Calu3 (cell line): ENCODE results near the gene TBL1X. TPM values are rescaled to one million over a fixed set of nuclear protein-coding genes. Genes with fewer than 3 reads are reported as not detected.
A peak's percentile ranks its signal among the peaks of the same experiment; 100 is the strongest.

Source experiments
- BruUV-seq: library from RNA; stranded (reverse); fragments of 400-500 nt; replicated peaks from 2 replicates; lab custom pipeline; 2021; lab: Mats Ljungman, UMichigan
- CTCF ChIA-PET: fragments of 300-600 bp; sonication (Branson Sonifier 250); formaldehyde crosslinking; loops from one replicate; lab custom pipeline; 2022; ENCODE audit warnings: antibody characterized with exemption; lab: Charles Lee
- DNase-seq: peaks from one replicate; pipeline ENCODE4 v3.0.0; 2022
- H3K27ac Mint-ChIP-seq: one replicate; pipeline ENCODE4 v1.8.0; 2022; ENCODE audit warnings: mixed read lengths; ENCODE audit not compliant: unreplicated experiment
- H3K27me3 Mint-ChIP-seq: one replicate; pipeline ENCODE4 v1.8.0; 2022; ENCODE audit warnings: mixed read lengths; ENCODE audit not compliant: unreplicated experiment
- H3K36me3 Mint-ChIP-seq: one replicate; pipeline ENCODE4 v1.8.0; 2022; ENCODE audit warnings: mild to moderate bottlenecking, moderate library complexity, mixed read lengths; ENCODE audit not compliant: insufficient read depth, unreplicated experiment
- H3K4me1 Mint-ChIP-seq: one replicate; pipeline ENCODE4 v1.8.0; 2022; ENCODE audit warnings: mild to moderate bottlenecking, low read depth, mixed read lengths; ENCODE audit not compliant: unreplicated experiment
- H3K4me3 Mint-ChIP-seq: one replicate; pipeline ENCODE4 v1.8.0; 2022; ENCODE audit warnings: mild to moderate bottlenecking, low read depth, moderate library complexity, mixed read lengths; ENCODE audit not compliant: unreplicated experiment
- H3K9me3 Mint-ChIP-seq: one replicate; pipeline ENCODE4 v1.8.0; 2022; ENCODE audit warnings: low read depth, mixed read lengths; ENCODE audit not compliant: unreplicated experiment
- CTCF ChIP-seq: fragments of 200-600 bp; IDR thresholded peaks from one replicate; pipeline ENCODE4 v1.8.0; 2022; ENCODE audit warnings: antibody characterized with exemption; ENCODE audit not compliant: unreplicated experiment
- intact Hi-C: fragments of 100-400 bp; cut with micrococcal nuclease; formaldehyde crosslinking; loops from one replicate; pipeline ENCODE4 v1.10.0; 2022; ENCODE audit not compliant: unreplicated experiment
- total RNA-seq: library from RNA; stranded (reverse); gene quantifications from 2 replicates; pipeline ENCODE4 v1.2.3, GENCODE V29; 2022

Gene TBL1X
- total RNA-seq, 1 experiment from 2014 or later: 25.0 TPM

GRCh38 chrX:9708923-9709553 is 244.2 kb downstream of the TBL1X start:
- peak; percentile 74 for DNase-seq
- peak overlapping the region; percentile 32 for H3K4me3 Mint-ChIP-seq
- H3K27me3 Mint-ChIP-seq: no peaks in the 10 kb centered on the region
- H3K9me3 Mint-ChIP-seq: no peaks in the 10 kb centered on the region
- peak overlapping the region; percentile 83 for H3K27ac Mint-ChIP-seq
- no TSS peak for BruUV-seq
- intact Hi-C loops: loop anchor here (1.0 to 5.0 kb wide), 3 partner anchors 247 to 892 kb away; no protein-coding TSS in a partner anchor
- peaks cover 14% of the 10 kb centered on the region for H3K4me1 Mint-ChIP-seq
- peaks cover 28% of the 10 kb centered on the region for H3K36me3 Mint-ChIP-seq
- TF ChIP-seq CTCF: peak; percentile 78
- CTCF ChIA-PET: no interaction called here

GRCh38 chrX:9710332-9710731 is 245.5 kb downstream of the TBL1X start:
- no peak for DNase-seq
- BruUV-seq: no TSS peak
- H3K4me3 Mint-ChIP-seq: no peak overlapping the region
- no peaks in the 10 kb centered on the region for H3K27me3 Mint-ChIP-seq
- no peak overlapping the region for H3K27ac Mint-ChIP-seq
- peaks cover 28% of the 10 kb centered on the region for H3K36me3 Mint-ChIP-seq
- CTCF ChIA-PET: no interaction called here
- peaks cover 14% of the 10 kb centered on the region for H3K4me1 Mint-ChIP-seq
- intact Hi-C loops: no loop called here
- H3K9me3 Mint-ChIP-seq: no peaks in the 10 kb centered on the region
- no peak for TF ChIP-seq CTCF

- no TSS peak for BruUV-seq
- Mint-ChIP-seq H3K9me3 (peaks cover 2% of the 10 kb centered on the region), H3K36me3 (peaks cover 21% of the 10 kb centered on the region), H3K4me3 (no peak overlapping the region), H3K4me1 (no peaks in the 10 kb centered on the region), H3K27me3 (no peaks in the 10 kb centered on the region), H3K27ac (no peak overlapping the region)
- TF ChIP-seq CTCF: no peak
- CTCF ChIA-PET: no interaction called here
- intact Hi-C loops: no loop called here
- DNase-seq: no peak
Observed at GRCh38 chrX:9717376-9717775, 252.5 kb downstream of the TBL1X start.

GRCh38 chrX:9724711-9725110 is 259.9 kb downstream of the TBL1X start:
- H3K27me3 Mint-ChIP-seq: no peaks in the 10 kb centered on the region
- H3K4me1 Mint-ChIP-seq: no peaks in the 10 kb centered on the region
- no peak for DNase-seq
- no TSS peak for BruUV-seq
- CTCF ChIA-PET: no interaction called here
- no peak for TF ChIP-seq CTCF
- no peak overlapping the region for H3K27ac Mint-ChIP-seq
- H3K4me3 Mint-ChIP-seq: no peak overlapping the region
- peaks cover 6% of the 10 kb centered on the region for H3K9me3 Mint-ChIP-seq
- intact Hi-C loops: no loop called here
- H3K36me3 Mint-ChIP-seq: peaks cover 12% of the 10 kb centered on the region
